ENCODE data around the gene REV1. TPM values are rescaled to one million over a fixed set of nuclear protein-coding genes. Genes with fewer than 3 reads are reported as not detected.

REV1 gene
- total and polyA plus RNA-seq, 2 of the 4 experiments (the other 2 are of a cell fraction) = 13.4 to 30.1 TPM

DNA sequence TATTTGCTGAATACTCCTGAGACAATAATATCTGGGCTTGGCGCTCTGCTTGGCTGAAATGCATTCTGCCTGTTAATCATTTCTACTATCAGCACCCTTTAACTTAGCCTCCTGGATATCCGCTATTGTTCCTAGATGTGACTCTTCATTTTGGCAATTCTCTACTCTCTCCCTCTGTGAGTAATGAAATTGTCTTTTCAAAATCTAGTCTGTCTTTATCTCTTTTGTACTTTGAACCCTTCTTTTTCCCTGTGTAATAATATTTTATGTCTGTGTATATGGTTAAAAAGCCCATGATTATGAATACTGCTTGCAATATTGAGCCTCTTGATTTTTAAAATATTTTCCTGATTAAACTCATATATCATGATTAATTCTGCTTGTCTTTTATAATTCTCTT, 6.2 kb upstream of the REV1 start:
- WGBS, 2 experiments (ENCODE audit: extremely low coverage in 2 of 2, insufficient read length in 1 of 2) = no CpG with 5 or more reads among the region's 2 CpGs
- POLR2A ChIA-PET (ENCODE audit: unreplicated experiment) = no interaction called here
- H3K4ac ChIP-seq (ENCODE audit: low read depth, low read length) = no peak overlapping the region
- no peak overlapping the region for H3K23ac ChIP-seq (ENCODE audit: low read depth, low read length)
- H4K5ac ChIP-seq (ENCODE audit: low read depth, low read length) = no peak overlapping the region
- H3K9me1 ChIP-seq (ENCODE audit: insufficient read depth, low read length) = no peaks in the 10 kb centered on the region
- no peak for ATAC-seq (ENCODE audit: low read depth)
- H3K4me3 ChIP-seq (ENCODE audit: insufficient read depth, low read depth, low read length) = no peak overlapping the region
- no peak overlapping the region for H4K8ac ChIP-seq (ENCODE audit: low read depth in 2 of 2, low read length in 2 of 2)
- H3K79me1 ChIP-seq (ENCODE audit: low read depth in 1 of 2, low read length in 2 of 2) = no peaks in the 10 kb centered on the region
- peaks cover 33% of the 10 kb centered on the region for H3K27me3 ChIP-seq (ENCODE audit: control insufficient read depth, insufficient read depth, low read length)
- no peaks in the 10 kb centered on the region for H3K9me3 ChIP-seq (ENCODE audit: control insufficient read depth, insufficient read depth, low read length)
- H2BK20ac ChIP-seq (ENCODE audit: low read depth, low read length) = no peak overlapping the region
- DNase-seq = no peak
- in situ Hi-C loops (cut with MboI; ENCODE audit: low sequenced_read_pairs) (no loop called here), dilution Hi-C loops (cut with HindIII; ENCODE audit: low sequenced_read_pairs, unreplicated experiment) (no loop called here), intact Hi-C loops (cut with micrococcal nuclease) (loop anchor here (10.0 kb wide), 1 partner anchor 661 kb away; no protein-coding TSS in a partner anchor)
- H3K56ac ChIP-seq (ENCODE audit: extremely low read depth, insufficient read depth, low read length) = no peak overlapping the region
- CTCF ChIA-PET = no interaction called here
- TF ChIP-seq USF2 (IDR thresholded peaks at IDR 0.05; ENCODE audit: low read depth, low read length) = no peak
- no peak overlapping the region for H3K14ac ChIP-seq (replicated peaks; ENCODE audit: low read depth, low read length)
- H4K20me1 ChIP-seq (ENCODE audit: insufficient read depth, low read length) = no peaks in the 10 kb centered on the region
- no peak overlapping the region for H2AK5ac ChIP-seq (ENCODE audit: low read depth, low read length)
- no peaks in the 10 kb centered on the region for H3K4me1 ChIP-seq (ENCODE audit: control insufficient read depth, insufficient read depth, low read length)
- no peak overlapping the region for H2BK15ac ChIP-seq (ENCODE audit: low read depth, low read length)
- no peak overlapping the region for H2BK120ac ChIP-seq (ENCODE audit: low read depth, low read length)
- no peak overlapping the region for H2BK5ac ChIP-seq (ENCODE audit: low read depth, low read length, poor library complexity, severe bottlenecking)
- no peak overlapping the region for H3K27ac ChIP-seq (ENCODE audit: insufficient read depth, low read length)
- no peak overlapping the region for H2AK9ac ChIP-seq (replicated peaks; ENCODE audit: low read depth, low read length, poor library complexity)
- no peak overlapping the region for H4K91ac ChIP-seq (ENCODE audit: insufficient read depth, low read depth, low read length)
- H3K9ac ChIP-seq (ENCODE audit: low read depth, low read length) = no peak overlapping the region
- BruUV-seq (replicated peaks) = no TSS peak
- H3K4me2 ChIP-seq (ENCODE audit: low read depth, low read length) = no peak overlapping the region
- no peak overlapping the region for H2AFZ ChIP-seq (replicated peaks; ENCODE audit: low read length, poor library complexity)
- H3K36me3 ChIP-seq (ENCODE audit: control insufficient read depth, insufficient read depth, low read length) = no peaks in the 10 kb centered on the region
- H3K18ac ChIP-seq (ENCODE audit: low read depth, low read length) = no peak overlapping the region
